ENCODE data around the gene DOCK3.
A peak's percentile ranks its signal among the peaks of the same experiment; 100 is the strongest.

The DOCK3 gene, protein sequence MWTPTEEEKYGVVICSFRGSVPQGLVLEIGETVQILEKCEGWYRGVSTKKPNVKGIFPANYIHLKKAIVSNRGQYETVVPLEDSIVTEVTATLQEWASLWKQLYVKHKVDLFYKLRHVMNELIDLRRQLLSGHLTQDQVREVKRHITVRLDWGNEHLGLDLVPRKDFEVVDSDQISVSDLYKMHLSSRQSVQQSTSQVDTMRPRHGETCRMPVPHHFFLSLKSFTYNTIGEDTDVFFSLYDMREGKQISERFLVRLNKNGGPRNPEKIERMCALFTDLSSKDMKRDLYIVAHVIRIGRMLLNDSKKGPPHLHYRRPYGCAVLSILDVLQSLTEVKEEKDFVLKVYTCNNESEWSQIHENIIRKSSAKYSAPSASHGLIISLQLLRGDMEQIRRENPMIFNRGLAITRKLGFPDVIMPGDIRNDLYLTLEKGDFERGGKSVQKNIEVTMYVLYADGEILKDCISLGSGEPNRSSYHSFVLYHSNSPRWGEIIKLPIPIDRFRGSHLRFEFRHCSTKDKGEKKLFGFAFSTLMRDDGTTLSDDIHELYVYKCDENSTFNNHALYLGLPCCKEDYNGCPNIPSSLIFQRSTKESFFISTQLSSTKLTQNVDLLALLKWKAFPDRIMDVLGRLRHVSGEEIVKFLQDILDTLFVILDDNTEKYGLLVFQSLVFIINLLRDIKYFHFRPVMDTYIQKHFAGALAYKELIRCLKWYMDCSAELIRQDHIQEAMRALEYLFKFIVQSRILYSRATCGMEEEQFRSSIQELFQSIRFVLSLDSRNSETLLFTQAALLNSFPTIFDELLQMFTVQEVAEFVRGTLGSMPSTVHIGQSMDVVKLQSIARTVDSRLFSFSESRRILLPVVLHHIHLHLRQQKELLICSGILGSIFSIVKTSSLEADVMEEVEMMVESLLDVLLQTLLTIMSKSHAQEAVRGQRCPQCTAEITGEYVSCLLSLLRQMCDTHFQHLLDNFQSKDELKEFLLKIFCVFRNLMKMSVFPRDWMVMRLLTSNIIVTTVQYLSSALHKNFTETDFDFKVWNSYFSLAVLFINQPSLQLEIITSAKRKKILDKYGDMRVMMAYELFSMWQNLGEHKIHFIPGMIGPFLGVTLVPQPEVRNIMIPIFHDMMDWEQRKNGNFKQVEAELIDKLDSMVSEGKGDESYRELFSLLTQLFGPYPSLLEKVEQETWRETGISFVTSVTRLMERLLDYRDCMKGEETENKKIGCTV (N-terminal part only)

DNA sequence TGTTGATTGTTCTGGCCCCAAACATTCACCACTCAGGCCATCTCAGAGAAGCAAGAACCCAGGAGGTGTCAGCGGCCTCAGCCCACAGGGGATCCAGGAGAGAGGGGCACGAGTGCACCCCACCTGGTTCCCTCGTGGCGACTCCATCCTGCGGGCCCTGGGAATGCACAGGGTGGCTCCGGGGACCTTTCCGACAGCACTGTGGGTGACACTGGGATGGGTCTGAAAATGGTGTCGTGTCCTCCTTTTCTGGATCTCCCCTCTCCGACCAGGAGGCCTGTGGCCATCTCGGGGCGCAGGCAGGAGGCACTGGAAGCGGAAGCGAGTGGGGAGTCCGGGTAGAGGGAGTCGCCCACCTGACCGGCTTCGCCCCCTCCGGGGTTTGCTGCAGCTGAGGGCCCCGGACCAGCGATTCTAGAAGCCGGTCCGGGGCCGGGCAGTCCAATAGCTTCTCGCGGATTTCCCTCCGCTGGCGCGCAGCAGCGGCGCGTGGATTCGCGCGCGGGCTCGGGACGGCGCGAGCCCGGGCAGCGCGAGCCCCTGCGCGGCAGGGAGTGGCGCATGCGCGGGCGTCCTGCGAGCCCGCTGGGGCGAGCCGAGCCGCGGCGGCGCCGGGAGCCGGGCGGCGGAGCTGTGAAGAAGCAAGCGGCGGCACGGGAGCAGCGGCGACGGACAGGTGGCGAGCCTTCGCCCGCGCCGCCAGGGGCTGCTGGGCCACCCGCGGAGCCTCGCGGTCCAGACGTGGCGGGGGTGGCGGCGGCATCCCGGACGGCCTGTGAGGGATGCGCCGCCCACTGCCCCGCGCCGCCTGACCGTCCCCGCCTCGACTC is at the start of gene DOCK3:
DOCK3 (plus strand) TSS at position 579 of the 830 bp plus-strand sequence. CDS start 337 bp downstream, outside the sequence.
- DNase-seq (ENCODE audit: low read depth in 3 of 3), result peak; percentile 17 to 50 (median 38)

DNA sequence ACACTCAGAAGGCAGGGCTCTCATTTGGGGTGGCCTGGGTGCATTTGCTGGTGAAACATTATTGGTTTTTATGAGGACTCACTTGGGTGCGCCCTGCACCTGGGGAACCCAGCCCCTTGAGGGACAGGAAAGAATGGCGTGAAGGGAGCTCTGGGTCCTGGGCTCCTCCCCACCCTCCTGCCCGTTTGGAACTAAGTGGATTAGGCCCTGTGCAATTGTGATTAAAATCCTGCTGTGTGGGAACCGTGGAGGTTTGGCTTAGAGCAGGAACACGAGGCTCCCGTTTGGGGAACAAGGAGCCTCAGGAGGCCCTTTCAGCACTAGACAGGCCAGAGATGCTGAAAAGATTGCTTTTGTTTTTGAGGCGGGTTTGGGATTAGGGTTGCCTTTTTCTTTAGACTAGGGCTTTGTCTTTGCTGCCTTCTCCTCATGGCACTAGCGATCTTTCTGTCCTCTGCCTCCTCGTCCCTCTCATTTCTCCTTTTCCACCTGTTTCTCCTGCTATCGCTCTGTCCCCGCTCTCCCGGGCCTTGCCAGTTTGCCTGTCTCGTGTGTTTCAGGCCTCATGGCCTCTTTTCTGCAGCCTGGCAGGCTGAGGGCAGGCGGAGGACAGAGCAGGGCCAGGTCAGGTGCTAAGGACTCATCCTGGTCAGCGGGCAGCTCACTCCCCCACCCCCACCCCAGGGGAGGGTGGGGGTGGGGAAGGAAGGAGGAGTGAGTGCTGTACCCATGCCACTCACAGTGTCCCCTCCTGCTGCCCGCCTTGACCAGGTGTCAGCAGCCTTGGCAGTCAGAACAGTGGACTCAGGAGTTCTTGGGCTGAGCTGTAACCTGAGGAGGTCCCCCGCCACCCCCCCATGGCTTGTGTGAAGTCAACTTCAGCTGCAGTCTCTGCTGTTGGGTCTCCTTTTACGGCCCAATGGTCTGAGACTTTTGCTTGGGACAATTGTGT is 49.2 kb upstream of the DOCK3 start:
- no peak for DNase-seq (ENCODE audit: low read depth in 3 of 3)

DNA sequence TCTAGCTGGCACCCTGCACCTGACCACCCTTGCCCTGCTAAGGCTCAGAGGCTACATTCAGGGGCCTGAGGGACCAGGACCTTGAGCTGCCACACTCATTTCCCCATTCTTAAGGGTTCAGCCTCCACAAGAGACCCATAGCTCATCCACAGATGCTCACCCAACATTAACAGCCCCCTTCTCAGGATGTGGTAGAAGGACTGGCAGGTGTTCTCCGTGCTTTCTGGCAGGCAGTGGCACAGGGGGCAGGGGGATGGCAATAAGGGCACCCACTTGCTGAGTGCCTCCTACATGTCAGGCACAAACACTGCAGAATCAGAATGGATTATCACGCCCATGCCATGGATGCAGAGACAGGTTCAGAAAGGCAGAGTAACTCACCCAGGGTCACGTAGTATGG is 48.3 kb upstream of the DOCK3 start:
- no peak for DNase-seq (ENCODE audit: low read depth in 3 of 3)

DNA sequence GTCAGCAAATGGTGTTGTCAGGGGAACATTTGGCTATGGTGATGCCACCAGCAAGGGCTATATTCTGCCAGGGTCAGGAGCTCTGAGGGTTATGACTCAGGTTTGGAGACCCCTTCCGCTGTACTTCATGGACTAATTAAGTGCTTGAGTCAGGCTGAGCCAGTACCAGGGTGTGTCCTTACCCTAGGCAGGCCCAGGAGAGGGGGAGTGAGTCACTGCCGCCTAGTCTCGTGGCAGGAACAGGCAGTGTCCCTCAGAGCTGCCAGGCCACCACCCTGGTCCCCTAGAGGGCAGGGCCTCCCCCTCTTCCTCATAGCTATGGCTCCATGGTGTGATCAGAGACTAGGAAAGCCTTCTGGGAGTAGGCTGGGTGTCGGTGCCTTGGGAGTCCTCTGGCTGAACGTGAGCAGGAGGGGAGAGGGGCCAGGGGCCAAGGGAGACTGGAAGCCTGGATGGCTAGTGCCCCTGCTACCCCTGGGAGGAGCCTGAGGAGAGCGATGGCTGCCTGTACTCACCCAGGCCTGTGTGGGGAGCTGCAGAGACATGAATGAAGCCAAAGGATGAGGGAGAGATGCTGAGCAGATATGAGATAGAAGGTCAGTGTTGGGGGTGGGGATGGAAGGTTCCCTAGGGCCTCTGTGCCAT is 47.2 kb upstream of the DOCK3 start:
- no peak for DNase-seq (ENCODE audit: low read depth in 3 of 3)

DNA sequence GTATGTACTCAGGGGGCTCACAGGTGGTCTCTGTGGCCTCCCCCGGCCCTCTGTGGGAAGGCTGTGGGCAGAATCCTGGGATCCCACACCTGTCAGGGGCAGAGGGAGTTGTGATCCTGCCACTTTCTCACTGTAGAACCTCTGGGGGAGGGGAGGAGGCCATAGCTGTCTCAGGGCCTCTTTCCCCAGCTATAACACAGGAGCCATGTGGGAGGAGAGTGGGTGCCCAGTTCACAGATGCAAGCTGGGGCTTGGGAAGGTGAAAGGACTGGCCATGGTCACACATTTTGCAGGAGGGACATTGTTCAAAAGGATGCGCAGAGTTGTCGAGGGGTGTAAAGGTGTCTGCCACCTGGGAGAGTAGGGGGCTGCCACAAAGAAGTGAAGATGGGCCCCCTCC is 46.1 kb upstream of the DOCK3 start:
- DNase-seq (ENCODE audit: low read depth in 3 of 3), result no peak

DNA sequence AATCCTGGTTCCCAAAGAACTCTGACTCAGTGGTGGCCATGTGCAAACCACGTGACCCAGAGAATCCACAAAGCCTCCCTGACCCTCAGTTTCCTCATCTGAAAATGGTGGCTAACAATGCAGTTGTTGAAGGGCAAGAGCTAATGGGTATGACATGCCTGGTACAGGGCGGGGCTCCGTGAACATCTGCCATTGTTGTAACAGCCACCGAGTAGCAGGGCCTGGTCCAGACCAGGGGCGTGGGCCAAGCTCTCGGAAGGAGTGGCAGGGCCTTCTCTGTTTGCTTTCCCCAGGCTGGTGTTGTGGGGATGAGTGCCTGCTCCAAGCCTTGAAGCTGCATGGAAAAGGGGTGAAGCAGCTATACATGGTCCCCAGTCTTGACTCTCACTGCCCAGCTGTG is 44.3 kb upstream of the DOCK3 start:
- no peak for DNase-seq (ENCODE audit: low read depth in 3 of 3)

DNA sequence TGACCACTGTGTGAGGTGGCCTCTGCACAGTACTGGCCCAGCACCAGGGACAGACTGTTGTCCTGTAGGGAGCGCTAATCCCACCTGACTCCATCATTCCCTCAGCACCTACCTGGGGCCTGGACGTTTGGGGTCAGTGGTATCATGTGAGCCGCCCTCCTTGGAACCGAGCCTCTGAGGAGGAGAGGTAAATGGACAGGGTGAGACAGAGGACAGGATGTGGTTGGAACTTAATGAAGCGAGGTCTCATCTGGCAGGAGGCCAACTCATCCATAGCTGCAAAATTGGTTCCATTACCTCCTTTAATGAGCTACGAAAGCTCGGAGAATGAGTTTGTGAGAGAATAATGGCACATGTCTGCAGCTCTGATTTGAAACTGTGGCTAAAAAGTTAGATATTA is 43.9 kb upstream of the DOCK3 start:
- no peak for DNase-seq (ENCODE audit: low read depth in 3 of 3)

DNA sequence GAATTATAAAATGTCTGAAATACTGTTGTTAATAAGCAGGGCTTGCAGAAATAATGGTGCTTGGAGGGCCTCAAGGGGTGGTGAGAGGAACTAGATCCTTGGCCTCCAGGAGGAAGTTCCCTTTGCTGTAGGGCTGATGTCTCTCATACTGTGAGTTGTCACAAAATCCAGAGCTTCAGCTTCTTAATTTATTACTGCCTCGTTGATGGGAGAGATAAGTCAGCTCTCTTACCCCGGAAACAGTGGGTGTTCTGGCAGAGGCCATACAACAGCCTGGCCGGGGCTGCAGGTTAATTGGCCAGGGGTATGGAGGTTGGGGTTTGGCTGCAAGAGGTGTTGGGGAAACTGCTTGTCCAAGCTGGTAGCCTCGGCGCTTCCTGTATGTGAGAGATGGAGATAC is 42.3 kb upstream of the DOCK3 start:
- no peak for DNase-seq (ENCODE audit: low read depth in 3 of 3)

DNA sequence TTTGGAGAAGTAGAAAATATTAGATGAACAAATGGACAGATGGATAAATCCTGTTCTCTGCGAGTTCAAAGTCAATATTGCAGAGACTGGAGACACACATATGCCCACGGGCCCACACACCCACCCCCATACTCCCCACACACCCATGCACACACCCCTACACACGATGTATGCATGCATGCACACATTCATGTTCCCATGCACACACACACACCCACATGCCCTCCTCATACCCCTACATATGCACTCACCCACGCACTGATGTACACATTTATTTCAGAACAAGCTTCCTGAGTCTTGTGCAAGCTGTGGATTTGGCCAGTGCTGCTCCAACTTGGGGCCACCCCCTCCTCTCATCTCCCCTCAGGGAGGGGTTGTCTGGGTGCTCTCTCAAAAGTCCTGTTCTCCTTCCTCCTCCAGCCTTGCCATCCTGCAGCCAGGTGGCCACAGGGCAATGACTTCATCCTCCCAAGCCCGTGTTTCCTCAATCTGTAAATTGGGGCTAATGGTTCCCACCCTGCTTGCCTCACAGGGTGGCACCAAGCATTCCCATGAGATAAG is 41.4 kb upstream of the DOCK3 start:
- DNase-seq (ENCODE audit: low read depth in 3 of 3), result no peak

DNA sequence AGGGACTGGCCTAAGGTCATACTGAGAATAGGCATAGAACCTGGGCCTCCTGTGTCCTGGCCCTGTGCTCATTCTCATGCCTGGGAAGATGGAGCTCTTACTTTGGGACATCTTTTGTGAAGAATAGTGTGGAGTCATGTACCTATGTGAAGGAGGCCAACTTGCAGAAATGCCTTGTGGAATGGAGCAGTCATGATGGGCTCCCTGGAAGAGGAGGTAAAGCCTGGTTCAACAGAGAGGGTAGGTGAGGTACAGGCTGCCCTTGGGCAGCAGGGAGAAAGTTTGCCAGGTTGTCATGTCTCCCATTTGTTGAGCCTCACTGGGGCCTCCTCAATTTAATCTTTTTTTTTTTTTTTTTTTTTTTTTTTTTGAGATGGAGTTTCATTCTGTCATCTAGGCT is 39.7 kb upstream of the DOCK3 start:
- DNase-seq (ENCODE audit: low read depth in 3 of 3), result no peak

DNA sequence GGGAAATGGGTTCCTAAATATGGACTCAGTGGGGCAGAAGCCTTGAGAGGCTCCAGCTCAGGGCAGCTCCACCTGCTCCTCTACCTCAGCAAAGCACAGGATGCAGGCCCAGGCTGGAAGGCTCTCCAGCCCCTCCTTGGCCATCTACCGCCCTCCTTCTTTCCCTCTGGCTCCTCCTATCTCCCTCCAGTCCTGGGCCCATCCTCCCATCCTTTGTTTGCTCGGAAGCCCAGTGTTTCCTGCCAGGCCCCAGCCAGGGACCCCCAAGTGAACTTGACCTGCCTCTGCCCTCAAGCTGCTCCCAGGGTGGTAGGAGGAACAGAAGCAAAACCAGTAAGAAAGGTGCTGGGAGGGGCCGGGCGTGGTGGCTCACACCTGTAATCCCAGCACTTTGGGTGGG is 37.7 kb upstream of the DOCK3 start:
- DNase-seq (ENCODE audit: low read depth in 3 of 3), result no peak

DNA sequence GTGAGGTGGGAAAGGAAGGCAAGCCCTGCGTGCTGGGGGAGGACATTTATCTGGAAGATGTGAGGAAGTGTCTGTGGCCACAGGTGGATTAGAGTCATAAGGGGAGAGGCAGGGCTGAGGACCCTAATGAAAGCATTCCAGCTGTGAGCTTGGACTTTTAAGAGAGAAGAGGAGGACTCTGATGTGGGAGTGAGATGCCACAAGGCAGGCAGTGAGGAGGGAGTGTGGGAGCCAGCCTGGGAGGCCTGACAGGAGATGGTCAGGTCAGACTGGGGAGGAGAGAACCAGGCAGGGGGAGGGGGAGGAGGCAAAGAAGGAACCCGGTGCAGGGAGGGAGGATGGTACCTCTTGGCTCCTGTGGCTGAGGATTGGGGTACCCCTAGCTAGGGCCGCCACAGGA is 36.8 kb upstream of the DOCK3 start:
- no peak for DNase-seq (ENCODE audit: low read depth in 3 of 3)

DNA sequence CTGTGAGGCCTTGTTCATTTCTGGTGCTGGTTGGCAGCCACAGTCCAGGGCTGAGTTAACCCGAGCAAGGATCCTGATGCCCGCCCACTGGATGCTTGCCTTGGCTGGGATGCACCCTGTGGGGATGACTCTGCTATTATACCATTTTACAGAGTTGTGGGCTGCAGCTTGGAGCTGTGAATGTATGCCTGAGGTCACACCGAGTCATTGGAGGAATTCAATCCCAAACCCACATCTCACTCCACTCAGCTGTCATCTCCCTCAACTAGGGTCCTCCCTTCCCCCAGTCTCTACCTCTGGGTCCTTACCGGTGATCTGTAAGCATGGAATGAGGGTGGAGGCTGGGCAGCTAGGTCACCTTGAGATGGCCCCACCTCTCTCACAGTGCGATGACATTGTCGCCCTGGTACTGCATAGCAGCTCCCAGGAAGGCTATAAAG is 35.7 kb upstream of the DOCK3 start:
- DNase-seq (ENCODE audit: low read depth in 3 of 3), result no peak

DNA sequence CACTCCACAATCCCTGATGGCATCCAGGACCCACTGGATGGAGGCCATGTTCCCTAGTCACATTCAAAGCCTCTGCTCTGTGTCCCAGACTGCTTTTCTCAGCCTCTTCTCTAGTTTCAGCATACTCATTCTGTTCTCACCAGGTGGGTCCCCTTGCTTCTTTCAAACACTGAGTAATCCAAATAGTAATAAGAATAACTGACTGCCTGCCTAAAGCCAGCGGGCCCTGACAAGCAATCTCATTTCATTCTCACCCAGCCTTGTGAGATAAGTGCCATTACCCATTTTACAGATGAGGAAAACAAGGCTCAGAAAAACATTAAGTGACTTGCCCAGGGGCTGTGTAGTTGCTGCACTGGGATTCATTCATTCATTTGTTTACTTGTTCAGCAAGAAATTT is 32.3 kb upstream of the DOCK3 start:
- DNase-seq (ENCODE audit: low read depth in 3 of 3), result no peak

DNA sequence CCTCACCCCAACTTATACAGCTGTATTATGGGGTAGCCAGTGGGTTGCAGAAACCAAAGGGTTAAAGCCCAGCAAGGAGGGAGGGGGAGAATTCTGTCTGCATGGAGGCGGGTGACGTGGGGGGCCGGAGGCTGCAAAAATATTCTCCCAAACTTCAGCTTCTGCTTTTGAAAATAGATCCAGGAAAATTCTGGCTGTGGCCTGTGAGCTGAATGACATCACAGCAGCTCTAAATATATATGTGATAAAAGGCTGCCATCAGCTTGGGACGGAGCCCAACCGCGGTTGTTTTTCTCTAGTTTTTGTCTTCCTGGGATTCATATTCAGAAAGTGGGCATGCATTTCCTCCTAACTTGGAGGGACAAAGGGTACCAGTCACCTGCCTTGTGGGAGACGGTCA is 30.2 kb upstream of the DOCK3 start:
- DNase-seq (ENCODE audit: low read depth in 3 of 3), result no peak

DNA sequence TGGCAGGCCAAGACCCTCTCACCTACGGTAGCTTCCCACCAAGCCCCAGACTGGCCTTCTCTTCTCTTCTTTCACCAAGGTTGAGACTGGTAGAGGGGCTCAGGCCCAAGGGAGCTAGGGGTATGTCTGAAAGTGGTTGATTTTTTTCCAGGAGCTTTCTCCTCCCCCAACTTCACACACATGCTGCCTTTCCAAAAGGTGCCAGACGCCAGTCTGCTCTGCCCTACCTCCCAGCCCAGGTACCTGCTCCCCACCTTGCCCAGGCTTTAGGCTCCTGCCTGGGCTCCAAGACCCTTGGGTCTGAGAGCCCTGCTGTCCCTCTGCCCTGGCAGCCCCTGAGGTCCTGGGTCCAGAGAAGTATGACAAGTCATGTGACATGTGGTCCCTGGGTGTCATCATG is 29.3 kb upstream of the DOCK3 start:
- DNase-seq (ENCODE audit: low read depth in 3 of 3), result no peak

DNA sequence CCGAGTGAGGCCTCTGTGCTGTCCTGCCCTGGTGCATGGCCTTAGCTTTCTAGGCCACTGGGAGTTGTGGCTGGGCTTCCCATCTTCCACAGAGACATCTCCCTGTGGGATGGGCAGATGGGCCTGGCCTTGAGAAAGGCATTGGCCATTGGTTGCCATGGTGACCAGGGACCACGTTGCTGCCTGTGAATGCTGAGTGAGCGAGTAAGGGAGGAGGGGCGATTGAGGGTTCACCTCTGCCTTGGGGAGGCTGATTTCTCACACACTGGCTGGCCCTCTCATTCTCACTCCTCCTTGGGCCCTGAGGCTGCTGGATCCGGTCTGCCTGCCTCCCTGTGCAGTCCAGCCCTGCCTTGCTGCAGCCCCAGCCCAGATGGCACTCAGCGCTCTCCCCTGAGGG is 26.4 kb upstream of the DOCK3 start:
- no peak for DNase-seq (ENCODE audit: low read depth in 3 of 3)

DNA sequence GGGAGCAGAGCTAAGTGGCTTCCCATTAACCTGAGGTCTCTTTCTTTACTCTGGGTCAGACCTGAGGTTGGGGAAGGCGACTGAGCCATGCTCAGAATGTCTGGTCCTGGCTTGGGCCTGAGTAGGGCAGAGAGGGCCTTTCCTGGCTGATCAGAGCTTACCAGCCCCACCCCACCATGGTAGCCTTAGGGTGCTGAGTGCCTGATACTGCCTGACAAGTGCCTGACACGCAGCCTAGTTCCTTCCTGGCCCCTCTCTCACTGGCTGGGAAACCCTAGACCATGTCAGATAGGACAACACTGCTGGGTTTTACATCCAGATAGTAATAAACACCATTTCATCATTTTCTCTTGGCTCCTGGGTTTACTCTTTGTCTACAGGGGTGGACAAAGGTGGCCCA is 25.8 kb upstream of the DOCK3 start:
- no peak for DNase-seq (ENCODE audit: low read depth in 3 of 3)

DNA sequence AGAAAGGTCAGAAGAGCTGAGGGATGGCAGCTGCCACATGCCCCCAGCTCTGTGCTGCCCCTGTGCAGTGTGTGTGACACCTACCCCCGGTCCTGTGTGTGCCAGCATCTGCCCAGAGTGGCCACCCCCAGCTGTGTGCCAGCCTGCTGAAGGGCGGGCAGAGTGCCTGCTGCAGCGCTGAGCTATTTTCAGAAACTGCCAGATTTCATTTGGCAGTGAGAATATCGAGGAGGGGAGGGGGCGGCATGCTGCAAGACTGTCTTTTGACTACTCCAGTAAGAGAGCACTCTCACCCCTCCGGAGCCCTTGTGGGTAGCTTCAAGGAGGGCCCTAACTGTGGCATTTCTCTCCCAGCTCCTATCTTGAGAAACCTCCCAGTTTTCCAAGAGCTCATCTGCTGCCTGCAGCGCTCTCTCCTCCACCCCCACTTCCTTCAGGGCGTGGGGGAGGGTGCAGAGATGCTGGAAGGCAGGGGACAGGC is 25.2 kb upstream of the DOCK3 start:
- no peak for DNase-seq (ENCODE audit: low read depth in 3 of 3)
